HepG2 (cell line): Measurements from ENCODE around the gene SOBP. TPM values are rescaled to one million over a fixed set of nuclear protein-coding genes. Genes with fewer than 3 reads are reported as not detected.

Source experiments
- AGO2 ChIP-seq: fragments of 200-400 bp; formaldehyde crosslinking; optimal IDR thresholded peaks from 2 replicates; pipeline ENCODE3; 2017; ENCODE audit warnings: mild to moderate bottlenecking, low read depth, low read length, moderate library complexity
- BCL6 ChIP-seq: IDR thresholded peaks from 2 replicates; pipeline ENCODE4 v1.6.1; 2016; ENCODE audit warnings: missing genetic modification reagents, missing compliant biosample characterization
- CBX5 ChIP-seq: sonication (generic); formaldehyde crosslinking; IDR thresholded peaks from 2 replicates; pipeline ENCODE4 v1.4.0; 2020; ENCODE audit warnings: missing genetic modification reagents, borderline replicate concordance
- CEBPB ChIP-seq: IDR thresholded peaks from 2 replicates; pipeline ENCODE4 v1.6.1; 2011; ENCODE audit warnings: low read depth, low read length, improper control_type of control experiment, borderline replicate concordance
- IRF9 ChIP-seq: sonication (generic); formaldehyde crosslinking; IDR thresholded peaks from 2 replicates; pipeline ENCODE4 v1.8.0; 2022; ENCODE audit warnings: missing genetic modification reagents, mild to moderate bottlenecking, borderline replicate concordance
- KMT2A ChIP-seq: sonication (generic); formaldehyde crosslinking; IDR thresholded peaks from 2 replicates; pipeline ENCODE4 v1.4.0; 2020; ENCODE audit warnings: missing genetic modification reagents
- NR0B2 ChIP-seq: sonication (generic); formaldehyde crosslinking; IDR thresholded peaks from 2 replicates; pipeline ENCODE4 v1.4.0; 2020; ENCODE audit warnings: mild to moderate bottlenecking, missing genetic modification reagents
- NR2C2 ChIP-seq: sonication (generic); formaldehyde crosslinking; IDR thresholded peaks from 2 replicates; pipeline ENCODE4 v1.4.0; 2020; ENCODE audit warnings: missing genetic modification reagents, mild to moderate bottlenecking, moderate library complexity, borderline replicate concordance
- RAD21 ChIP-seq: fragments of 450-650 bp; formaldehyde crosslinking; IDR thresholded peaks from 2 replicates; pipeline ENCODE4 v1.5.0; 2020; ENCODE audit warnings: mild to moderate bottlenecking
- SALL1 ChIP-seq: sonication (generic); formaldehyde crosslinking; IDR thresholded peaks from 2 replicates; pipeline ENCODE4 v1.8.0; 2022; ENCODE audit warnings: mild to moderate bottlenecking, missing genetic modification reagents
- TAF15 ChIP-seq: fragments of 200-400 bp; formaldehyde crosslinking; IDR thresholded peaks from one replicate; pipeline ENCODE4 v1.6.1; 2018; ENCODE audit warnings: mild to moderate bottlenecking, low read depth, low read length; ENCODE audit not compliant: poor library complexity, severe bottlenecking
- ZFY ChIP-seq: sonication (generic); formaldehyde crosslinking; IDR thresholded peaks from 2 replicates; pipeline ENCODE4 v1.4.0; 2020; ENCODE audit warnings: missing genetic modification reagents
- ZHX1 ChIP-seq: sonication (generic); formaldehyde crosslinking; IDR thresholded peaks from 2 replicates; pipeline ENCODE4 v1.8.1; 2022; ENCODE audit warnings: low read depth, mild to moderate bottlenecking, missing genetic modification reagents
- ZNF337 ChIP-seq: sonication (generic); formaldehyde crosslinking; IDR thresholded peaks from 2 replicates; pipeline ENCODE4 v1.5.1; 2020; ENCODE audit warnings: missing genetic modification reagents, low read depth, mild to moderate bottlenecking, borderline replicate concordance
- ZNF350 ChIP-seq: sonication (generic); formaldehyde crosslinking; IDR thresholded peaks from 2 replicates; pipeline ENCODE4 v1.4.0; 2020; ENCODE audit warnings: mild to moderate bottlenecking, low read depth, missing genetic modification reagents, borderline replicate concordance
- ZNF577 ChIP-seq: sonication (generic); formaldehyde crosslinking; IDR thresholded peaks from 2 replicates; pipeline ENCODE4 v1.4.0; 2020; ENCODE audit warnings: mild to moderate bottlenecking, low read depth, missing genetic modification reagents, borderline replicate concordance
- ZNF788 ChIP-seq: sonication (generic); formaldehyde crosslinking; IDR thresholded peaks from 2 replicates; pipeline ENCODE4 v1.5.0; 2020; ENCODE audit warnings: mild to moderate bottlenecking, missing genetic modification reagents, borderline replicate concordance
- polyA plus RNA-seq, 8 experiments: library from polyadenylated mRNA; depleted of rRNA in 3 of 8; stranded (reverse) in 7 of 8; unstranded in 1 of 8; fragments of >200 nt; fragmentation: Illumina TruSeq in 4 of 8; extraction: Trizol in 4 of 8; gene quantifications; 2 replicates each; pipeline versions ENCODE4 v1.2.1 to v1.2.3, GENCODE V29; 2011 to 2016; ENCODE audit warnings: low read depth in 4 of 8, missing spikeins in 1 of 8, mixed read lengths in 1 of 8; ENCODE audit not compliant: insufficient read depth in 1 of 8
- total RNA-seq, 5 experiments: library from RNA; depleted of rRNA; stranded (reverse); fragments of >200 nt; fragmentation: Illumina TruSeq; extraction: Trizol; gene quantifications; 2 replicates each; pipeline ENCODE4 v1.2.3, GENCODE V29; 2016; ENCODE audit warnings: low read depth in 1 of 5
- TF ChIP-seq, protein P1 (sequence below): sonication (generic); formaldehyde crosslinking; IDR thresholded peaks from 2 replicates; pipeline ENCODE4 v1.4.0; 2020; ENCODE audit warnings: missing genetic modification reagents

Gene SOBP
- total and polyA plus RNA-seq, 2 of the 13 experiments (the other 11 are each of a cell fraction or from before 2014, with no cell fraction given): 1.5 to 6.9 TPM

DNA sequence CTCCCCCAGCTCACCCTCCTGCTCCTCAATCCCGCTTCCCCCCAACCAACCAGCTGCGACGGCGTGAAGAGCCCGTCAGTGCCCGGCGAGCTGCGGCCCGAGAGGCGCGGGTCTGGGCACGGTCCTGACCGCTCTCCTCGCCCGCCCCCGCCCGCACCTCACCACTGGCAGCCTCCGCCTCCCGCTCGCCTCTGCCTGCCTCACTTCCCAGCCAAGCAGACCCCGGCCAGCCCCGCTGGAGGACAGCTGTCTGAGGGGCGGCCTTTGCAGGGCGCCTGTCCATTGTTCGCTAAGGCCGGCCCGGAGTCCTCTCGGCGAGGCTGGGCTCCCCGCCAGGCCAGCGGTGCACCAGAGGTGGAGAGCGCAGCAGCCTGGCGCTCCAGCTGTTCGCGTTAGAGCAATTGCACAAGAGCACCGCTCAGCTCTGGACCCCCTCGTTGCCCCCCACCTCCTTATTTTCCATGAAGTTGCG, 1.3 kb downstream of the SOBP start (continued):
- TF ChIP-seq NR0B2 (CRISPR knock-in tag): peak; percentile 23; the same call in 1 of the 2 replicates
- TF ChIP-seq TAF15: no peak
- TF ChIP-seq ZNF577: no peak
- no peak for TF ChIP-seq ZNF337 (CRISPR knock-in tag)
- peak; percentile 74 for TF ChIP-seq KMT2A (CRISPR knock-in tag)
- peak; percentile 57 for TF ChIP-seq ZFY (CRISPR knock-in tag)
- 0 out of 2 replicates have a peak, but pooled peaks have one; percentile 30 for TF ChIP-seq ZHX1 (CRISPR knock-in tag)
- peak; percentile 15; the same call in 1 of the 2 replicates for TF ChIP-seq BCL6 (CRISPR knock-in tag)
- peak; percentile 68 for TF ChIP-seq AGO2
- TF ChIP-seq, protein P1, sequence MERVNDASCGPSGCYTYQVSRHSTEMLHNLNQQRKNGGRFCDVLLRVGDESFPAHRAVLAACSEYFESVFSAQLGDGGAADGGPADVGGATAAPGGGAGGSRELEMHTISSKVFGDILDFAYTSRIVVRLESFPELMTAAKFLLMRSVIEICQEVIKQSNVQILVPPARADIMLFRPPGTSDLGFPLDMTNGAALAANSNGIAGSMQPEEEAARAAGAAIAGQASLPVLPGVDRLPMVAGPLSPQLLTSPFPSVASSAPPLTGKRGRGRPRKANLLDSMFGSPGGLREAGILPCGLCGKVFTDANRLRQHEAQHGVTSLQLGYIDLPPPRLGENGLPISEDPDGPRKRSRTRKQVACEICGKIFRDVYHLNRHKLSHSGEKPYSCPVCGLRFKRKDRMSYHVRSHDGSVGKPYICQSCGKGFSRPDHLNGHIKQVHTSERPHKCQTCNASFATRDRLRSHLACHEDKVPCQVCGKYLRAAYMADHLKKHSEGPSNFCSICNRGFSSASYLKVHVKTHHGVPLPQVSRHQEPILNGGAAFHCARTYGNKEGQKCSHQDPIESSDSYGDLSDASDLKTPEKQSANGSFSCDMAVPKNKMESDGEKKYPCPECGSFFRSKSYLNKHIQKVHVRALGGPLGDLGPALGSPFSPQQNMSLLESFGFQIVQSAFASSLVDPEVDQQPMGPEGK (CRISPR knock-in tag): peak; percentile 80
- peak; percentile 84 for TF ChIP-seq CEBPB
- 0 out of 2 replicates have a peak, but pooled peaks have one; percentile 25 for TF ChIP-seq ZNF788 (CRISPR knock-in tag)
- no peak for TF ChIP-seq NR2C2 (CRISPR knock-in tag)
- peak; percentile 67; the same call in 1 of the 2 replicates for TF ChIP-seq ZNF350 (CRISPR knock-in tag)
- TF ChIP-seq IRF9: peak; percentile 67; the same call in 1 of the 2 replicates
- peak; percentile 32; the same call in 1 of the 2 replicates for TF ChIP-seq SALL1 (CRISPR knock-in tag)
- TF ChIP-seq RAD21 (CRISPR knock-in tag): 0 out of 2 replicates have a peak, but pooled peaks have one; percentile 34
- 0 out of 2 replicates have a peak, but pooled peaks have one; percentile 29 for TF ChIP-seq CBX5 (CRISPR knock-in tag)
